NCI-H187 (cell line): ENCODE data around the gene RASSF5.

Source experiments
- DNase-seq, 2 experiments: peaks; one replicate each; lab custom pipeline; 2025; lab: John Stamatoyannopoulos, UW

The RASSF5 gene

GRCh38 chr1:206497363-206497762 is 10.0 kb upstream of the RASSF5 start:
- no peak for DNase-seq

GRCh38 chr1:206497774-206498173 is 9.6 kb upstream of the RASSF5 start:
- no peak for DNase-seq

- DNase-seq = no peak
Measured at GRCh38 chr1:206498685-206499084, 8.6 kb upstream of the RASSF5 start.

- no peak for DNase-seq
Measured at GRCh38 chr1:206500046-206500445, 7.3 kb upstream of the RASSF5 start.

- DNase-seq = no peak
Measured at GRCh38 chr1:206501881-206502280, 5.5 kb upstream of the RASSF5 start.

GRCh38 chr1:206502403-206502802 is 4.9 kb upstream of the RASSF5 start:
- DNase-seq = no peak

GRCh38 chr1:206502812-206503211 is 4.5 kb upstream of the RASSF5 start:
- DNase-seq = no peak

GRCh38 chr1:206503591-206504362 is 3.6 kb upstream of the RASSF5 start:
- DNase-seq = no peak

GRCh38 chr1:206504363-206504713 is 3.0 kb upstream of the RASSF5 start:
- no peak for DNase-seq

- DNase-seq = no peak
Measured at GRCh38 chr1:206505702-206506355, 1.5 kb upstream of the RASSF5 start.

- DNase-seq = no peak
Measured at GRCh38 chr1:206506405-206507283, 687 bp upstream of the RASSF5 start.

- no peak for DNase-seq
Measured at GRCh38 chr1:206508130-206508889, 979 bp downstream of the RASSF5 start.

- no peak for DNase-seq
Measured at GRCh38 chr1:206508956-206509355, 1.6 kb downstream of the RASSF5 start.

- no peak for DNase-seq
Measured at GRCh38 chr1:206509612-206510257, 2.4 kb downstream of the RASSF5 start.

GRCh38 chr1:206510371-206510770 is 3.0 kb downstream of the RASSF5 start:
- peak in 1 of 2 experiments; percentile 21 for DNase-seq

GRCh38 chr1:206511362-206512057 is 4.2 kb downstream of the RASSF5 start:
- peak in 1 of 2 experiments; percentile 77 for DNase-seq

GRCh38 chr1:206512058-206512850 is 4.9 kb downstream of the RASSF5 start:
- DNase-seq = no peak

GRCh38 chr1:206512851-206513180 is 5.5 kb downstream of the RASSF5 start:
- no peak for DNase-seq

GRCh38 chr1:206513312-206514111 is 6.2 kb downstream of the RASSF5 start:
- peak in 1 of 2 experiments; percentile 26 for DNase-seq
